Mucosa of gallbladder (tissue), 1 donor: ENCODE data around the gene SLC35B2. TPM values are rescaled to one million over a fixed set of nuclear protein-coding genes. Genes with fewer than 3 reads are reported as not detected.
A peak's percentile ranks its signal among the peaks of the same experiment; 100 is the strongest.

Experiments used
- DNase-seq: peaks from one replicate; pipeline ENCODE4 v3.0.0-alpha.2; 2020; ENCODE audit warnings: low spot score
- total RNA-seq: library from RNA; stranded (reverse); gene quantifications from one replicate; pipeline ENCODE4 v1.2.1, GENCODE V29; 2021
- donor health status: DM: no; HTN: no; CAD: no.

The SLC35B2 gene
- total RNA-seq, 1 donor from 2014 or later: 50.8 TPM

GRCh38 chr6:44267252-44267651 lies 9.9 kb upstream of the SLC35B2 start:
- no peak for DNase-seq

GRCh38 chr6:44266347-44266746 lies 9.0 kb upstream of the SLC35B2 start:
- DNase-seq: no peak

- DNase-seq: no peak
These were observed 8.4 kb upstream of the SLC35B2 start for GRCh38 chr6:44265722-44266233.

GRCh38 chr6:44265007-44265721 lies 7.8 kb upstream of the SLC35B2 start, which contains the start of gene NFKBIE:
Gene NFKBIE (minus strand): TSS chr6:44265551. CDS start chr6:44265346, 205 bp downstream.
- peak; percentile 95 for DNase-seq

GRCh38 chr6:44264154-44265006 lies 7.1 kb upstream of the SLC35B2 start:
- DNase-seq: peak; percentile 33

GRCh38 chr6:44263354-44264100 lies 6.2 kb upstream of the SLC35B2 start:
- no peak for DNase-seq

- no peak for DNase-seq
These were observed 5.4 kb upstream of the SLC35B2 start for GRCh38 chr6:44262467-44263353.

GRCh38 chr6:44261581-44261980 lies 4.3 kb upstream of the SLC35B2 start:
- DNase-seq: no peak

GRCh38 chr6:44260451-44261297 lies 3.3 kb upstream of the SLC35B2 start:
- no peak for DNase-seq

GRCh38 chr6:44260011-44260410 lies 2.7 kb upstream of the SLC35B2 start:
- DNase-seq: no peak

- DNase-seq: no peak
These were observed 1.6 kb upstream of the SLC35B2 start for GRCh38 chr6:44258921-44259320.

- no peak for DNase-seq
These were observed 1.1 kb upstream of the SLC35B2 start for GRCh38 chr6:44258325-44258863.

GRCh38 chr6:44257753-44258324 lies 511 bp upstream of the SLC35B2 start:
- DNase-seq: no peak

GRCh38 chr6:44256775-44257024 lies 628 bp downstream of the SLC35B2 start:
- DNase-seq: no peak

GRCh38 chr6:44255871-44256774 lies 1.2 kb downstream of the SLC35B2 start:
- DNase-seq: no peak

GRCh38 chr6:44255105-44255808 lies 2.1 kb downstream of the SLC35B2 start:
- no peak for DNase-seq

- no peak for DNase-seq
These were observed 2.9 kb downstream of the SLC35B2 start for GRCh38 chr6:44254191-44255104.
